AG09319 (cell line): ENCODE data around the gene SPEF1.
A peak's percentile ranks its signal among the peaks of the same experiment; 100 is the strongest.

Experiments
- DNase-seq: peaks from one replicate; pipeline ENCODE4 v3.0.0-alpha.2; 2010; ENCODE audit warnings: low read depth; ENCODE audit errors: extremely low read depth
- CTCF ChIP-seq: IDR thresholded peaks from 2 replicates; pipeline ENCODE4 v1.5.1; 2011; ENCODE audit warnings: low read depth, mild to moderate bottlenecking, inconsistent platforms, low read length, moderate library complexity

The SPEF1 gene

GRCh38 chr20:3813848-3814581, 32.8 kb upstream of the SPEF1 start:
- no peak for TF ChIP-seq CTCF
- no peak for DNase-seq

GRCh38 chr20:3812975-3813847, 32.0 kb upstream of the SPEF1 start:
- no peak for TF ChIP-seq CTCF
- no peak for DNase-seq

- no peak for TF ChIP-seq CTCF
- no peak for DNase-seq
Measured at GRCh38 chr20:3812259-3812681, 31.0 kb upstream of the SPEF1 start.

- DNase-seq = peak; percentile 99
- TF ChIP-seq CTCF = no peak
Measured at GRCh38 chr20:3811467-3812258, 30.4 kb upstream of the SPEF1 start.

GRCh38 chr20:3808544-3808943, 27.3 kb upstream of the SPEF1 start:
- no peak for TF ChIP-seq CTCF
- no peak for DNase-seq

GRCh38 chr20:3804781-3805180, 23.5 kb upstream of the SPEF1 start:
- DNase-seq = no peak
- TF ChIP-seq CTCF = no peak
